Caco-2 (cell line): ENCODE measurements around the gene MPV17L2. TPM values are rescaled to one million over a fixed set of nuclear protein-coding genes. Genes with fewer than 3 reads are reported as not detected.

Source experiments
- BruUV-seq: library from RNA; stranded (reverse); fragments of 400-500 nt; replicated peaks from 2 replicates; lab custom pipeline; 2021; lab: Mats Ljungman, UMichigan
- CTCF ChIA-PET: fragments of 300-600 bp; sonication (Branson Sonifier 250); formaldehyde crosslinking; loops from one replicate; lab custom pipeline; 2022; ENCODE audit warnings: antibody characterized with exemption; lab: Charles Lee
- POLR2A ChIA-PET: fragments of 300-600 bp; sonication (Branson Sonifier 250); formaldehyde crosslinking; loops from one replicate; lab custom pipeline; 2022; ENCODE audit warnings: antibody characterized with exemption; lab: Charles Lee
- DNase-seq, 2 experiments: peaks; one replicate each; pipeline versions ENCODE4 v3.0.0 to v3.0.0-alpha.2; 2020 to 2022
- H3K27me3 ChIP-seq: replicated peaks from 2 replicates; pipeline ENCODE4 v1.6.0; 2011; ENCODE audit warnings: low read length; ENCODE audit not compliant: control insufficient read depth, insufficient read depth
- H3K36me3 ChIP-seq: 2 replicates; pipeline ENCODE4 v1.5.1; 2011; ENCODE audit warnings: low read length; ENCODE audit not compliant: control insufficient read depth, insufficient read depth
- H3K4me1 ChIP-seq: fragments of 250-450 bp; sonication (Bioruptor Pico); 2 replicates; pipeline ENCODE4 v1.5.1; 2020; ENCODE audit warnings: mild to moderate bottlenecking
- H3K4me3 ChIP-seq: 2 replicates; pipeline ENCODE4 v1.5.1; 2011; ENCODE audit warnings: low read depth, mild to moderate bottlenecking, control low read depth, low read length
- H3K9me3 ChIP-seq: fragments of 250-450 bp; sonication (Bioruptor Pico); 2 replicates; pipeline ENCODE4 v1.5.1; 2020; ENCODE audit warnings: mild to moderate bottlenecking, moderate library complexity
- H3K27ac Mint-ChIP-seq: one replicate; pipeline ENCODE4 v1.8.0; 2022; ENCODE audit warnings: mixed read lengths; ENCODE audit not compliant: unreplicated experiment
- H3K27me3 Mint-ChIP-seq: one replicate; pipeline ENCODE4 v1.8.0; 2022; ENCODE audit warnings: mixed read lengths; ENCODE audit not compliant: insufficient read depth, unreplicated experiment
- H3K36me3 Mint-ChIP-seq: one replicate; pipeline ENCODE4 v1.8.0; 2022; ENCODE audit warnings: mild to moderate bottlenecking, mixed read lengths; ENCODE audit not compliant: insufficient read depth, unreplicated experiment
- H3K4me1 Mint-ChIP-seq: one replicate; pipeline ENCODE4 v1.8.0; 2022; ENCODE audit warnings: low read depth, mixed read lengths; ENCODE audit not compliant: unreplicated experiment
- H3K4me3 Mint-ChIP-seq: one replicate; pipeline ENCODE4 v1.8.0; 2022; ENCODE audit warnings: mild to moderate bottlenecking, moderate library complexity, mixed read lengths; ENCODE audit not compliant: unreplicated experiment
- H3K9me3 Mint-ChIP-seq: one replicate; pipeline ENCODE4 v1.8.0; 2022; ENCODE audit warnings: mixed read lengths; ENCODE audit not compliant: unreplicated experiment
- CTCF ChIP-seq, 2 experiments: fragments of 200-600 bp in 1 of 2; IDR thresholded peaks; 1 replicate in 1 of 2; 2 replicates in 1 of 2; pipeline versions ENCODE4 v1.5.1 to v1.8.0; 2011 to 2022; ENCODE audit warnings: antibody characterized with exemption in 1 of 2, control low read depth in 1 of 2, inconsistent platforms in 1 of 2, low read depth in 1 of 2, low read length in 1 of 2, mild to moderate bottlenecking in 1 of 2, moderate library complexity in 1 of 2; ENCODE audit not compliant: insufficient read depth in 1 of 2, severe bottlenecking in 1 of 2, unreplicated experiment in 1 of 2
- intact Hi-C: fragments of 100-400 bp; cut with micrococcal nuclease; formaldehyde crosslinking; loops from one replicate; pipeline ENCODE4 v1.10.0; 2022; ENCODE audit not compliant: unreplicated experiment
- total RNA-seq: library from RNA; stranded (reverse); gene quantifications from 2 replicates; pipeline ENCODE4 v1.2.3, GENCODE V29; 2022

MPV17L2 gene
- total RNA-seq, 1 experiment from 2014 or later = 16.6 TPM

GRCh38 chr19:18149596-18149975 is 43.4 kb upstream of the MPV17L2 start:
- H3K36me3 ChIP-seq = peaks cover 4% of the 10 kb centered on the region; the same call in 1 of the 2 replicates
- H3K9me3 ChIP-seq = no peaks in the 10 kb centered on the region
- no peak overlapping the region for H3K4me3 ChIP-seq
- Mint-ChIP-seq H3K4me3 (no peak overlapping the region), H3K9me3 (no peaks in the 10 kb centered on the region), H3K4me1 (peaks cover 9% of the 10 kb centered on the region), H3K27ac (no peak overlapping the region), H3K27me3 (no peaks in the 10 kb centered on the region), H3K36me3 (peaks cover 17% of the 10 kb centered on the region)
- H3K4me1 ChIP-seq = peaks cover 10% of the 10 kb centered on the region
- BruUV-seq = no TSS peak
- ChIA-PET CTCF (no interaction called here), POLR2A (no interaction called here)
- TF ChIP-seq CTCF (IDR thresholded peaks at IDR 0.05; ENCODE audit: insufficient read depth in 1 of 2, low read depth in 1 of 2, low read length in 1 of 2, severe bottlenecking in 1 of 2, unreplicated experiment in 1 of 2) = no peak
- intact Hi-C loops = no loop called here
- H3K27me3 ChIP-seq = no peaks in the 10 kb centered on the region
- no peak for DNase-seq

- Mint-ChIP-seq H3K27ac (peak overlapping the region; percentile 98), H3K27me3 (no peaks in the 10 kb centered on the region), H3K4me3 (peak overlapping the region; percentile 94), H3K4me1 (peaks cover 10% of the 10 kb centered on the region), H3K36me3 (peaks cover 23% of the 10 kb centered on the region), H3K9me3 (no peaks in the 10 kb centered on the region)
- ChIA-PET CTCF (interaction anchor here (1.6 to 1.9 kb wide), 2 partner anchors 33 to 38 kb away, joined by 5 to 17 read pairs; no protein-coding TSS in a partner anchor), POLR2A (interaction anchor here (0.6 kb wide), 1 partner anchor 285 kb away, joined by 3 read pairs; no protein-coding TSS in a partner anchor)
- no peaks in the 10 kb centered on the region for H3K27me3 ChIP-seq
- no peak for DNase-seq
- H3K4me3 ChIP-seq = no peak overlapping the region
- intact Hi-C loops = no loop called here
- no TSS peak for BruUV-seq
- no peak for TF ChIP-seq CTCF (IDR thresholded peaks at IDR 0.05; ENCODE audit: insufficient read depth in 1 of 2, low read depth in 1 of 2, low read length in 1 of 2, severe bottlenecking in 1 of 2, unreplicated experiment in 1 of 2)
- H3K4me1 ChIP-seq = peaks cover 11% of the 10 kb centered on the region
- H3K9me3 ChIP-seq = no peaks in the 10 kb centered on the region
- H3K36me3 ChIP-seq = no peaks in the 10 kb centered on the region; the same call in 1 of the 2 replicates
These were observed 42.0 kb upstream of the MPV17L2 start for GRCh38 chr19:18150776-18151624.

- TF ChIP-seq CTCF (IDR thresholded peaks at IDR 0.05; ENCODE audit: insufficient read depth in 1 of 2, low read depth in 1 of 2, low read length in 1 of 2, severe bottlenecking in 1 of 2, unreplicated experiment in 1 of 2) = peak; percentile 50 to 66
- H3K27me3 Mint-ChIP-seq = no peaks in the 10 kb centered on the region
These were observed 40.6 kb upstream of the MPV17L2 start for GRCh38 chr19:18152442-18152816.

More at GRCh38 chr19:18152442-18152816, 40.6 kb upstream of the MPV17L2 start:
- Histone ChIP-seq H3K4me1 (peaks cover 11% of the 10 kb centered on the region), H3K4me3 (peak overlapping the region; percentile 49), H3K36me3 (no peaks in the 10 kb centered on the region; the same call in 1 of the 2 replicates), H3K27me3 (no peaks in the 10 kb centered on the region), H3K9me3 (no peaks in the 10 kb centered on the region)
- peak overlapping the region; percentile 98 for H3K27ac Mint-ChIP-seq
- peak; percentile 95 to 97 for DNase-seq
- ChIA-PET POLR2A (interaction anchor here (0.5 to 1.2 kb wide), 3 partner anchors 18 to 129 kb away, joined by 4 to 7 read pairs (median 4); partner anchors contain the start of gene JUND), CTCF (interaction anchor here (0.5 to 1.9 kb wide), 6 partner anchors 15 to 71 kb away, joined by 3 to 17 read pairs (median 4); no protein-coding TSS in a partner anchor)
- TSS peak; percentile 91 for BruUV-seq
- intact Hi-C loops = loop anchor here (1.0 to 2.0 kb wide), 2 partner anchors 16 to 39 kb away; no protein-coding TSS in a partner anchor
- H3K9me3 Mint-ChIP-seq = no peaks in the 10 kb centered on the region
- peak overlapping the region; percentile 94 for H3K4me3 Mint-ChIP-seq
- peaks cover 10% of the 10 kb centered on the region for H3K4me1 Mint-ChIP-seq
- peaks cover 29% of the 10 kb centered on the region for H3K36me3 Mint-ChIP-seq
